Hepatocyte (in vitro differentiated cells): Measurements from ENCODE around the gene PIRT. TPM values are rescaled to one million over a fixed set of nuclear protein-coding genes. Genes with fewer than 3 reads are reported as not detected.

ENCODE experiments used
- DNase-seq: peaks from one replicate; pipeline ENCODE4 v3.0.0-alpha.2; 2016; ENCODE audit warnings: low spot score
- H2AFZ ChIP-seq: fragments of 200-600 bp; sonication (generic); 2 replicates; pipeline ENCODE4 v1.6.0; 2016; ENCODE audit warnings: antibody characterized with exemption, mild to moderate bottlenecking
- H3K27ac ChIP-seq: fragments of 200-600 bp; sonication (generic); 2 replicates; pipeline ENCODE4 v1.5.1; 2016; ENCODE audit warnings: mild to moderate bottlenecking
- H3K27me3 ChIP-seq: fragments of 200-600 bp; sonication (generic); 2 replicates; pipeline ENCODE4 v1.6.1; 2016
- H3K36me3 ChIP-seq: fragments of 200-600 bp; sonication (generic); replicated peaks from 2 replicates; pipeline ENCODE4 v1.5.1; 2016; ENCODE audit warnings: low read depth; ENCODE audit not compliant: insufficient read depth
- H3K4me1 ChIP-seq: fragments of 200-600 bp; sonication (generic); 2 replicates; pipeline ENCODE4 v1.5.1; 2016; ENCODE audit warnings: mild to moderate bottlenecking, moderate library complexity; ENCODE audit not compliant: insufficient read depth
- H3K4me2 ChIP-seq: fragments of 200-600 bp; sonication (generic); 2 replicates; pipeline ENCODE4 v1.6.0; 2016
- H3K4me3 ChIP-seq: fragments of 200-600 bp; sonication (generic); 2 replicates; pipeline ENCODE4 v1.5.1; 2016; ENCODE audit warnings: mild to moderate bottlenecking
- H3K79me2 ChIP-seq: fragments of 200-600 bp; sonication (generic); 2 replicates; pipeline ENCODE4 v1.6.0; 2017; ENCODE audit warnings: mild to moderate bottlenecking
- H3K9me2 ChIP-seq: fragments of 200-600 bp; sonication (generic); replicated peaks from 2 replicates; pipeline ENCODE4 v1.6.0; 2017; ENCODE audit warnings: mild to moderate bottlenecking; ENCODE audit not compliant: insufficient read depth
- H3K9me3 ChIP-seq: fragments of 200-600 bp; sonication (generic); 2 replicates; pipeline ENCODE4 v1.5.1; 2016; ENCODE audit warnings: low read depth, mild to moderate bottlenecking
- H4K20me1 ChIP-seq: fragments of 200-600 bp; sonication (generic); 2 replicates; pipeline ENCODE4 v1.6.0; 2016; ENCODE audit warnings: mild to moderate bottlenecking; ENCODE audit not compliant: insufficient read depth, poor library complexity, severe bottlenecking
- CTCF ChIP-seq: fragments of 200-600 bp; sonication (generic); IDR thresholded peaks from 2 replicates; pipeline ENCODE4 v1.5.1; 2016; ENCODE audit warnings: antibody characterized with exemption, mild to moderate bottlenecking; ENCODE audit not compliant: poor library complexity
- EZH2 ChIP-seq: fragments of 200-600 bp; sonication (generic); IDR thresholded peaks from 2 replicates; pipeline ENCODE4 v1.6.1; 2016; ENCODE audit warnings: antibody characterized with exemption, mild to moderate bottlenecking, borderline replicate concordance
- EZH2phosphoT487 ChIP-seq: fragments of 200-600 bp; sonication (generic); IDR thresholded peaks from one replicate; pipeline ENCODE4 v1.6.1; 2018; ENCODE audit warnings: antibody characterized with exemption, mild to moderate bottlenecking, low read depth, moderate library complexity; ENCODE audit not compliant: unreplicated experiment, severe bottlenecking
- WGBS: methylation state at CpG from one replicate; pipeline ENCODE4 v1.1.6; 2016; ENCODE audit warnings: low lambda C conversion rate; ENCODE audit errors: missing lambda C conversion rate; 5-methylcytosine and 5-hydroxymethylcytosine counted together
- polyA plus RNA-seq: library from polyadenylated mRNA; unstranded; fragments of >200 nt; fragmentation: Nextera tagmentation; extraction: Ambion mirVana; gene quantifications from 2 replicates; pipeline ENCODE4 v1.2.1, GENCODE V29; 2016
- total RNA-seq: library from RNA; depleted of rRNA; stranded (reverse); fragments of >200 nt; gene quantifications from 2 replicates; pipeline ENCODE4 v1.2.3, GENCODE V29; 2014

PIRT gene
- total and polyA plus RNA-seq, 2 experiments from 2014 or later = not detected

- Histone ChIP-seq H4K20me1 (no peaks in the 10 kb centered on the region), H3K79me2 (no peaks in the 10 kb centered on the region), H3K4me1 (no peaks in the 10 kb centered on the region), H3K4me3 (no peak overlapping the region), H2AFZ (no peak overlapping the region), H3K4me2 (no peak overlapping the region), H3K27ac (no peak overlapping the region), H3K27me3 (no peaks in the 10 kb centered on the region), H3K36me3 (no peaks in the 10 kb centered on the region), H3K9me2 (no peaks in the 10 kb centered on the region), H3K9me3 (no peaks in the 10 kb centered on the region)
- DNase-seq = no peak
- TF ChIP-seq CTCF = no peak
- TF ChIP-seq EZH2 = no peak
- no peak for TF ChIP-seq EZH2phosphoT487
Measured at GRCh38 chr17:10821770-10822169, 16.1 kb downstream of the PIRT start.

DNA sequence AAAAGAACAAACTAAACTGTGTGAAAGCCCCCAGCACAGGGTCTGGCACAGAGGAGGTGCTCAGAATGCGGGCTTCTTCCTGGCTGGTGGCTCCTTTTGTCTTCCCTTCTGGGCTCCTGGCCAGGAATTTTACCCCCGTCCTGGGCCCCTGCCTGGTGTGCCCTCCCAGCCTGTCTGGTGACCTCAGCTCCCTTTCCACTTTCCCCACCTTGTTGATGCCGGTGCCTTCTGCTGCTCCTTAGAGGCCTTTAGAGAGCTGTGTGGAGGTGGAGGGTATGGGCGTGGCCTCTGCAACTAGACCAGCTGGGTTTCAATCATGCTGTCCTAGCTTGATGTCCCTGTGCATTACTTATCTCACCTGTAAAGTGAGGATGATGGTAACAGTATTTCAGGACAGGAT is 16.8 kb downstream of the PIRT start:
- WGBS = 60% methylated on average over 4 of the region's 4 CpGs
- no peaks in the 10 kb centered on the region for H3K9me3 ChIP-seq

GRCh38 chr17:10815319-10815718 is 22.6 kb downstream of the PIRT start:
- Histone ChIP-seq H3K4me3 (no peak overlapping the region), H4K20me1 (no peaks in the 10 kb centered on the region), H3K9me2 (no peaks in the 10 kb centered on the region), H2AFZ (no peak overlapping the region), H3K79me2 (no peaks in the 10 kb centered on the region), H3K4me2 (no peak overlapping the region), H3K4me1 (peaks cover 3% of the 10 kb centered on the region), H3K36me3 (no peaks in the 10 kb centered on the region), H3K27me3 (no peaks in the 10 kb centered on the region), H3K9me3 (no peaks in the 10 kb centered on the region), H3K27ac (no peak overlapping the region)
- 73% methylated on average over 5 of the region's 5 CpGs for WGBS
- no peak for DNase-seq
- TF ChIP-seq EZH2 (no peak), EZH2phosphoT487 (no peak), CTCF (no peak)

More for the DNA sequence above, 16.8 kb downstream of the PIRT start:
- Histone ChIP-seq H3K4me1 (no peaks in the 10 kb centered on the region), H2AFZ (no peak overlapping the region), H3K4me2 (no peak overlapping the region), H4K20me1 (no peaks in the 10 kb centered on the region), H3K27ac (no peak overlapping the region), H3K79me2 (no peaks in the 10 kb centered on the region), H3K27me3 (no peaks in the 10 kb centered on the region), H3K4me3 (no peak overlapping the region), H3K36me3 (no peaks in the 10 kb centered on the region), H3K9me2 (no peaks in the 10 kb centered on the region)
- DNase-seq = peak; percentile 35
- TF ChIP-seq CTCF (no peak), EZH2phosphoT487 (no peak), EZH2 (no peak)

DNA sequence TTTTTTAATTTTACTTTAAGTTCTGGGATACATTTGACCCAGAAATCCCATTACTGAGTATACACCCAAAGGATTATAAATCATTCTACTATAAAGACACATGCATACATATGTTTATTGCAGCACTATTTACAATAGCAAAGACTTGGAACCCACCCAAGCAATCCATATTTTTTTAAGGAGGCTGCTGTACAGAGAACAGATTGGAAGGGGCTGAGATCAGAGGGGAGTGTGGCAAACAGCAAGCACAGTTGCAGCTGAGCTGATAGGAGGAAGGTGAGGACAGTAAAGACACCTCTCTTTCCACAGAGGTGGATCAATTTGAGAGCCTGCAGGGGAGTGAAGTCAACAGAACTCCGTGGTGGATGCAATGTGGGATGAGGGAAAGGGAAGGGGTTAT is 23.8 kb downstream of the PIRT start:
- H3K27ac ChIP-seq = no peak overlapping the region
- H4K20me1 ChIP-seq = no peaks in the 10 kb centered on the region
- no peaks in the 10 kb centered on the region for H3K9me3 ChIP-seq
- no peak overlapping the region for H3K4me3 ChIP-seq
- H3K4me2 ChIP-seq = no peak overlapping the region
- no peaks in the 10 kb centered on the region for H3K36me3 ChIP-seq
- H3K27me3 ChIP-seq = no peaks in the 10 kb centered on the region
- TF ChIP-seq CTCF = no peak
- TF ChIP-seq EZH2 = no peak
- no peak for TF ChIP-seq EZH2phosphoT487
- H2AFZ ChIP-seq = no peak overlapping the region
- no peak for DNase-seq
- H3K79me2 ChIP-seq = no peaks in the 10 kb centered on the region
- no peaks in the 10 kb centered on the region for H3K9me2 ChIP-seq
- peaks cover 3% of the 10 kb centered on the region for H3K4me1 ChIP-seq
- 74% methylated on average over 1 of the region's 1 CpG for WGBS
